CD4-positive, alpha-beta T cell treated with Interleukin-2 at 100 ng/mL for 4 hours (primary cell): ENCODE data around the gene IVD.
A peak's percentile ranks its signal among the peaks of the same experiment; 100 is the strongest.

Experiments
- DNase-seq: peaks from one replicate; pipeline ENCODE4 v3.0.0-alpha.2; 2020; ENCODE audit warnings: low spot score

Gene IVD

DNA sequence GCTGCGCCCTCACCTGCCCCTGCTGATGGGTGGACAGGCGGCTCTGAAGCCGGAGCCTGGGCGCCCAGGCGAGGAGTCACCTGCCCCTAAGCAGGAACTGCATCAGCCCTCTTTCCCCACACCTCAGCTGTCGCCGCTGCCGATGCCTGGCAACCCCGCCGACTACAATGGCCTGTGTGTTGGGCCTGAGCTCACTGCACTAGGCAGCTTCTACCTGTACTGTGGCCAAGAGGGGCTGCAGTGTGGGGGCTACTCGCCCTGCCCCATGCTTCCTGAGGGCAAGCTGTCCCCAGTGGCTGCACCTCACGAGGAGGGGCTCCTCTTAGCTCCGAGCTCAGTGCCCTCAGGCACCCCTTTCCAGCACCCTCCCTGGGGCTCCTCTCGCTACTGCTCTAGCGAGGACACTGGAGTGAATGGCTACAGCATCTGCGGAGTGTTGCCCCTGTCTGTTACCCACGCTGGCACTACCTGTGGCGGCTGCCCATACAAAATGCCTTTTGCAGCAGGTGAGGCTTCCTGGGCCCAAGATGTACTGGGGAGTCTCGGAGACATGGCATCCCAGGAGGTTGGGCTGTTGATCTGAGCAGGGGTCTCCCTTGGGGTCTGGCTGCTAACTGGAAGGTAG is 53.9 kb downstream of the IVD start:
- DNase-seq, result no peak

DNA sequence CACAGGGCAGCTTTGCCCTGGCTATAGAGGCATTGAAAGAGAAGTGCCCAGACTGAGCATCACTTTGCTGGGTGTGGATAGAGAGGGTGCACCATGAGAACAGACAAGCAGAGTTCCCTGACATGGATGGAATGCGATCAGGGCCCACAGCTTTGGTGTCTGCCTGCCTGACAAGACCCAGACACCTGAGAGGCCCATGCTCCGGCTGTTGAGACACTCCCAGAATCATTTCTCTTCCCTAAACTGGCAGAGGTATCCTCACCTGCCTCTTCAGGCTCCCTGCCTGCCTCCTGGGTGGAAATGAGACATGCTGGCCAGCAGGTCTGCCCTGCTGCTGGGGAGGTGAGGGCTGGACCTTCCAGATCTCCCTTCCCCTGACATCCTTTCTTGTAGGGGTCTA is 54.8 kb downstream of the IVD start:
- DNase-seq, result no peak

DNA sequence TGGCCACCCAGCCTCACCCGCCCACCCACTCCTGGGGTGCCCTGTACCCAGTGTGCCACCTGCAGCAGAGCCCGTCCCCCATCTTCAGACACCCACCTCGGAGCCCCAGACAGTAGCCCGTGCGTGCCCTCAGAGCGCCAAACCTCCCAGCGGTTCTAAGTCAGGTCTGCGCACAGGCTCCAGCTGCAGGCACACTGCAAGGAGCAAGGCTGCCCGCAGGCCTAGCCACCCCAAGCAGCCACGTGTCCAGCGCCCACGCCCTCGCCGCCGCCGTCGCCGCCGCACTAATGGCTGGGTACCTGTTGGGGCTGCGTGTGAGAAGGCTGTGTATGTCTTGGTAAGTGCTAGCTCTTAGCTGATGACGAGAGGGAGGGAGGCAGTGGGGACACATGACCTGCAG is 56.4 kb downstream of the IVD start:
- no peak for DNase-seq

DNA sequence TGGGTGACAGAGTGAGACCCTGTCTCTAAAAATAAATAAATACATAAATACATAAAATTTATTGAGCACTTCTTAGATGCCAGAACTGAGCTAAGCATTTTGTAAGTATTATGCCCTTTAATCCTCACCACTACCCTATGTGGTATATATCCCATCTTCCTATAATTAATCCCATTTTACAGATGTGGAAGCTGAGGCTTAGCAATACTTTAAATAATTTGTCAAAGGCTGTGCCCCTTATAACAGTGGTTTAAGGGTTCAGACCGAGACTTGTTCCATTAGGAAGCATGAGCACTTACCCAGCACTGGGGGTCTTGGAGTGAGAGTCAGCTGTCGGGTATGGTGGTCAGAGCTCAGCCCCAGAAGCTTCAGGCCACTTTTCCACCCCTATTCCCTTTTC is 57.7 kb downstream of the IVD start:
- no peak for DNase-seq

DNA sequence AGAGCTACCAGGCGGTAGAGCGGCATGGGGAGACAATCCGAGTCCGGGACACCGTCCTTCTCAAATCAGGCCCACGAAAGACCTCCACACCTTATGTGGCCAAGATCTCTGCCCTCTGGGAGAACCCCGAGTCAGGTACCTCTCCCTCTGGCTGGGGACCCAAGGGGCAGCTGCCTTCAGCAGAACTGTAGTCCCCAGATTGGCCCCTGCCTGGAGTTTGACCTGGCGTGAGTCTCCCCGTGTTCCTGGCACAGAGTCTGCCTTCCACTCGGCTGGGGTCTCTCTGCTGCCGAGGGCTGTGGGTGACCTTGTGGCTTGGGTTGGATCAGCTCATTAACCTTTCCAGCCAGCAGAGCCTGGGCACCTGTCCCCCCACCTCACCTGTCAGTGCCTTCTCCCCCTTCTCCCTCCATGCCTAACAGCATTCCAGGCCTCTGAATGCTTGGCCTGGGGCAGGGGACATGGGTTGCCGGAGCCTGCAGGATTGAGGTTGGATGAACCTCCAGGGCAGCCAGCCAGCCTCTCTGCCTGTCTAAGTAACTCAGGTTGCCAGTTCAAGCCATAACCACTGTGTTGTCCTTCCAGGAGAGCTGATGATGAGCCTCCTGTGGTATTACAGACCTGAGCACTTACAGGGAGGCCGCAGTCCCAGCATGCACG is 58.4 kb downstream of the IVD start:
- no peak for DNase-seq

GRCh38 chr15:40464595-40465185 is 59.1 kb downstream of the IVD start:
- no peak for DNase-seq

DNA sequence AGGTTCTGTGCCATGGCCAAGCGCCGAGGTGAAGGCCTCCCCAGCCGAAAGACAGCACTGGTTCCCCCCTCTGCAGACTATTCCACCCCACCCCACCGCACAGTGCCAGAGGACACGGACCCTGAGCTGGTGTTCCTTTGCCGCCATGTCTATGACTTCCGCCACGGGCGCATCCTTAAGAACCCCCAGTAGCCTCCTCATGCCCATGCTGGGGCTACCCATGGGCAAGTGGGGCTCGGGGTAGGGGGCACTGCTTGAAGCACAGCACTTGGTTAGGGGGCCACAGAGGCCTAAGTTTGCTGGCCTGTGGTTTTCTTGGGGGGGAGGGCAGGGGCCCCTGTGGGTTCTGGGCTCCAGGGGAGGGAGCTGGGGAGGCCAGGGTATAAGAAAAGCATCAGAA is 60.3 kb downstream of the IVD start:
- DNase-seq, result no peak

DNA sequence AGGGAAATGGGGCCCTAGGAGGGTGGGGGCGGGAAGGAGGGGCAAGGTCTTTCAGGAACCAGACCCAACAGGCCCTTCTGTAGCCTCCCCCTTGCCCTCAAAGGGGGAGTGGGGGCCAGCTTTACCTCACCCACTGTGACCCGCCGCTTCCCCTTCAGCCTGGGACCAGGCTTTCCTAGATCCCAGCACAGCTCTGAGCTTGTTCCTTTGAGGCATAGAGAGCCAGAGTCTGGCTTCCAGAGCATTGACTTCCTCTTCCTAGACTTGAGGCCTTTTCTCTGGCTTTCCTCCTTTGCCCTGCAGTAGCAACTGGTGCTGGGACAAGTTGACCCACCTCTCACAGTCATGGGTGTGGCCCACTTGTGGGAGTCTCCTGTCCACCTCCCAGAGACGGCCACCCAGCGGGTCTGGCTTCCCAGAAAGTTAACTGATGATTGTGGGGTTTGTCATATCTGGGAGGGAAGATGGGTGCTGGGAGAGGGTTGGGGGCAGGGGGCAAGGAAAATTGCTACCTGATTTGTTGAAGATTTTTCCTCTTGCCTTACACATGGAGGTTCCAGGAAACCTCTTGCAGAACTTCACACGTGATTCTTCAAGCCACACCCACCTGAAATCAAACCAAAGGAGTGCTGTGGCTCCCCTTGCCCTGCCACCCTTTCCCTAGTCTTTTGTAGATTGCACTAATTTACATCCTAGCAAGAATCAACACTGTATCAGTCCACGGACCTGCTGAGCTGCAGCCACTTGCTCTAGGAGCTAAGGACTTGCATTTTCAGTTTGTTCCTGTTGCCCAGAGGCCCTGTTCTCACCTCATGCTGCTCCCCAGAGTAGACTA is 61.0 kb downstream of the IVD start:
- DNase-seq, result no peak

DNA sequence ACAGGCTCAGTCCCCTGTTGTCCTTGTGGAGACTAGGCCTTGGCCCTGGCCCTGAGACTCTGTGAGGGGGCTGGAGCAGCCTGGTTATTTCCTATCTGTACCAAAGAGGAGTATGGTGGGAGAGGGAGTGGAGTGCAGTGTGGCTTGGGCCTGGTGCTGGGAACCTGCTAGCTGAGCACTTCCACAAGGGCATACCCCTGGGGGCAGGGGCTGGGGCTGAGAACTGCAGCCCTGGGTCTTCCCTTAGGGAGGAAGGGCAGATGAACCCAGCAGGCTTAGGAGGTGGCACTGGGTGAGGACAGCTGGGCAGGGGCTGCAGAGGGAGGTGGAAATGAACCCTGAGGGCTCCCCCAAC is 61.6 kb downstream of the IVD start:
- no peak for DNase-seq

DNA sequence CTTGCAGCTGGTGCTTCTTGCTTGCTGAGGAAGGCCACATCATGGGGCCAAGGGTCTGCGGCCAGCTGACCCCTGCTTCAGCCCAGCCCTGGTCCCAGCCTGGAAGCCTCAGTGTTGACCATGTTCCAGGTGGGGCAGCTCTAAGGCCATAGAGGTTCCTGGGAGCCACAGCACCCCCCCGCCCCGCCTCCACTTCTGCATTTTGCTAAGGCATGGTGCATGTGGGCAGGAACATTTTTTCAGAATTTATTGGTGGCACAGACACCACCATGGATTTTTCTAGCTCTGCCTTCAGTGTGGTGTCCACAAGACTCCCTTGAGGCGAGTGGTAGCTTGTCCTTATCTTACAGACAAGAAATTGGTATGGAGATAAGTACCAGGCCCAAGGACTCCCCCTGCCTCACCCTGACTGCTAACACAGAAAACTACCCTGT is 63.3 kb downstream of the IVD start:
- DNase-seq, result no peak

- DNase-seq, result no peak
Measured at GRCh38 chr15:40469776-40470390, 64.3 kb downstream of the IVD start.

DNA sequence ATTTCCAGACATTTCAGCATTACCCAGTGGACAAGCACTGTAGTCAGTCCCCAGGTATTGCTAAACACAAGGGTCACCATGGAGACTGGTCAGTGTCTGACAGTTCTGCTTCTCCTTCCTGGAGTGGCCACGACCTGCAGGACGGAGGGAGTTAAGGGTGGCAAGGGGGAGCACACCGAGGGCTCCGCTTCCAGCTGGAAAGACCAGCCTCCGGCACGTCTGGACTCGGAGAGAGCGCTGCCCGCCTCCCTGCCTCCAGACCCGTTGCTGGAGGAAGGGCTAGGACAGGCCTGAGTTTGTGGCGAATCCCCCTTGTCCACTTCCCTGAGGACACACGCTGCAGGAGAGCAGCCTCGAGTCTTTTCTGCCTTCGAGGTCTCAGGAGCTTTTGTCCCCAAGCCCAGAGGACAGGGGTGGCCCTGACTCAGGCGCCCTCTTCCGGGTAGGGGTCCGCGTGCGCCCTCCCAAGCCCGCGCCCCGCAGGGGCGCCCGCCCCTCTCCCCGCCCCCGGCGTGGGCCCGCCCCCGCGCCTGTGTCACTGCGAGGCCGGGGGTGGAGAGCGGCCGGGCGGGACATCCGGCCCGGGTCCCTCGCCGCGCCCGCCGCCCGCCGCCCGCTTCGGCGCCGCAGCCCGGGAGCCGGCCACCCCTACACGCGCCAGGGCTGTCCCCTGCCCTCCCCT is 65.0 kb downstream of the IVD start, which contains the start of gene CHST14:
Gene CHST14 (plus strand): TSS at position 562 of the 682 bp plus-strand sequence. CDS start 230 bp downstream, outside the sequence.
- peak; percentile 53 for DNase-seq
